HG03575 (cell line): ENCODE results near the gene FHL3.
"Not testable (repeated sequence)": the region's sequence is repeated elsewhere in the genome, so short reads cannot be mapped to it uniquely, and the experiment has no call there.

Experiments
- ATAC-seq: cut with Tn5 transposase; IDR thresholded peaks from one replicate; pipeline ENCODE4 v1.9.1; 2021; ENCODE audit not compliant: unreplicated experiment, insufficient number of reproducible peaks, low FRiP score; ENCODE audit errors: extremely low read depth

Gene FHL3

GRCh38 chr1:38038861-38039260, 33.5 kb upstream of the FHL3 start:
- ATAC-seq, result no peak

GRCh38 chr1:38037221-38037939, 32.1 kb upstream of the FHL3 start:
- no peak for ATAC-seq

- no peak for ATAC-seq
These were observed 29.6 kb upstream of the FHL3 start for GRCh38 chr1:38034871-38035270.

GRCh38 chr1:38032992-38033391, 27.7 kb upstream of the FHL3 start:
- ATAC-seq, result not testable (repeated sequence)

- no peak for ATAC-seq
These were observed 26.2 kb upstream of the FHL3 start for GRCh38 chr1:38031513-38031866.

GRCh38 chr1:38030596-38031512, 25.5 kb upstream of the FHL3 start:
- ATAC-seq, result no peak

DNA sequence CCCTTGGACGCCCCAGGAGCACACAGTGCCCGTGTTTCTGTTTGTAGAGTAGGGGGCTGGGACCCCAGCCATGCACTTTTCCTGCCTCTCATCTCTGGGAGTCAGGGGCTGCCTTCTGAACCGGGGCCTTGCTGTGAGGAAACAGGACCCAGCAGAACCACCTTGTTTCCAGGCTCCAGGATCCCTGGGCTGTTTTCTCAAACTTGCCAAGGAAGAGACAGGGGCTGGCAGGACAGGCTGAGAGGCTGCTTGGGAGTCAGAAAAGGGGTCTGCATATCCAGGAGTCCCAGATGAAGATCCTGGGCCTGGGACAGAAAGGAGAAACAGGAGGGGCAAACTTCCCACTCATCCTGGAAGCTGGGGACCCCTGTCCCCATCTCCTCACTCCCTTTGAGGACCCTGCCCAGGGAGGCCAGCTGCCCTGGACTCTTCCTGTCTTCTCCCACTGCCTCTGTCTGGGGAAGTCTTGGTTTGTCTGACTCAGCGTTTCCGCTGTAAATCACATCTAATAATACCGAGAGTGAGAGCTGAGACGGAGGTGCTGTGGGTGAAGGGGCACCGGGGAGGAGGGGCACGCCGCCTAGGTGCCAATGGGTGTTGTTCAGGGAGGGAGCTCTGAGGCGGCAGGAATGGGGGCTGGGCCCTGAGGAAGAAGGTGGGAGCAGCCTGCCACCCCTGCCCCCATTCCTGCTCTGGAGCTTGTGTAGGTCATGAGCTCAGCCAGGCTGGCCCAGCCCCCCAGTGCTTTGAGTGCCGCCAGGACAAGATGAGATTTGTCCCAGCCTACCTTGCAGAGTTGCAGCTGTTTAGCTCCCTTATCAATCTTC, 24.6 kb upstream of the FHL3 start:
- ATAC-seq, result no peak

- ATAC-seq, result no peak
These were observed 23.9 kb upstream of the FHL3 start for GRCh38 chr1:38029081-38029681.

- no peak for ATAC-seq
These were observed 23.4 kb upstream of the FHL3 start for GRCh38 chr1:38028671-38029070.

DNA sequence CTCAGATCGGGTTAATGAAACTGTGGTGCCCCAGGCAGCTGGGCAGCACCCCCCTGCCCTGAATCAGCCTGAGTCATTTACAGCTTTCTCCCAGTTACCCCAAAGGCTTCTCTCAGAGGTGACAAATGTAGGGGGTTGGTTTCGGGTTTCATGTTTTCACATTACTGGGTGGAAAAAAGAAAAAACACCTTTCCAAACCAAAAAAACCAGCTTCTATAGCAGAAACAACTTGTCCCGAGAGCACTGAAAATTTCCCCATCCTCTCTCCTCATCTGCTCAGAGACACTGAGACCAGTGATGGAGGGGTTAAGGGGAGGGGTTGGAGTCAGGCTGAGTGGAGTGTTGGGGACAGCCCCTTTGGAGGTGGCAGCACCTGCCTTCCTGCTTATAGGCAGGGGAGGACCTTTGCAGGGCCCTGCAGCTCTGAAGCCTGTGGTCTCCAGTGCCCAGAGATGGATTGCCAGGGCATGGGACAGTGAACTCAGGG, 22.8 kb upstream of the FHL3 start:
- ATAC-seq, result no peak

- no peak for ATAC-seq
These were observed 22.1 kb upstream of the FHL3 start for GRCh38 chr1:38027201-38028104.

- ATAC-seq, result no peak
These were observed 21.4 kb upstream of the FHL3 start for GRCh38 chr1:38026592-38027200.

DNA sequence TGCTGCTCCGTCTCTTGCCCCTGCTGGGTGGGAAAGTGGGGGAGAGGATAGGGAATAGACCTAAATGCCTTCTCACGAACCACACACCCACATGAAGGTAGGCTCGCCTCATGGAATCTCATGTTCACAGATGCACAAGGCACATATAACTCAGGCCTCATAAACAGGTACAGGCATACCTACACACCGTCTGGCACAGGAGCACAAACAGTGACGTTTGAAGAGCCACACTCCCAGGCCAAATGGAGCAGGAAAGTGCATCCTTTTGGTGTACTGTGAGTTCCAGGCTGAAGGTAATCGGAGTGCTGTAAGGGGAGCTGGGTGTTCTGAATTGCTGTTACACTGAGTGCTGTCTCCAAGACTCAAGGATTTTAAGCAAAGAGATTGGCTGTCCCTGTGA, 20.4 kb upstream of the FHL3 start:
- no peak for ATAC-seq

DNA sequence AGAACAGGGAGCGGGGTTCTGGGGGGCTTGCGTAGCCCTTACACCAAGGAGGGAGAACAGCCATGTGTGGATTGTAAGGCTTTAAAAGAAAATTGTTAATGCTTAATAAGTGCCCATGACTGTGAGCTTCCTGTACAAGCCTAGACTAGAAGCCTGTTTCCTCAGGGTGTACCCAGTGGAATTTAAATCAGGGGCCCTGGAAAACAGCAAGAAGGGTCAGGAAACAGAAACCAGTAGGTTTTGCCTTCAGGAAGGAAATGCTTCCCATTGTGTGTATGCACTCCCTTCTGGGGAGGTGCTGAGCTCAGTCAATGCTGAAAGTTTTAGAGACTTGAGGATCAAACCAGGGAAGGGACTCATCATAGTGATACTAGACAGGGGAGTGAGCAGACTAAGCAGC, 19.9 kb upstream of the FHL3 start:
- no peak for ATAC-seq

DNA sequence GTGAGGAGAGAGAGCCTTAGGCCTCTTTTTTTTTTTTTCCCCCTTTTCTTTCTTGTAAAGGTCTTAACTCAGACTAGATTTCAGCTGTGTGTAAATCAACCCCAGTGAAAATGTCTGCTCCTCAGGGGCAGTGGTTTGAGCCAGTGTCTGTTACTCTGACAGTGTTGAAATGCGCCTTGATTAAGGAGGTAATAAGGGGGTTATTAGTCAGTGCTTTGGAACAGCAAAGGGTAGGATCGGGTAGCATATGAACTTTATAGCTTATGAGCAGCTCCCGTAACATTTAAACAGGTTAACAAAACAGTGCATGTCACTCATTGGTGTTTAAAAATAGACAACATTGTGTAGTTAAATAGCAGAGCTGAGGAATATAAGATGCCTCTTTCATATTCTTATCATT, 17.5 kb upstream of the FHL3 start:
- ATAC-seq, result no peak

GRCh38 chr1:38021969-38022368, 16.7 kb upstream of the FHL3 start:
- ATAC-seq, result no peak

DNA sequence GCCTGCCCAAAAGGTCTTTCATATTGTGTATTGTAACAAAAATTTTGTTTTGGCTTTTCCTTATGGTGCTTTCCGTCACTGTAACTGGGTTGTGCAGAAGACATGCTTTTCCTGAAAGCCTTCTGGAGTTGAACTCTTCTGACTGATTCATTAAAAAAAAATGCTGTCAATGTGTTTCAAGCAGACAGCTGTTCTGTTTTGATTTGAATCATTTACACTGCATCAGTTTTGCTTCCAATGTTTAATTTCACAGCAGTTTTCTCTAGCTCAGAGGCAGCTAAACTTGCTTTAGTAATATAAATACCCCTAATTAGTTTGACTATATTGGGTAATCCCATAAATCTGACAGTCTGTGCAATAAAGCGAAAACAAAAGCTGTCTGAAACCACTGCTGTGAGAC, 15.1 kb upstream of the FHL3 start:
- ATAC-seq, result no peak

DNA sequence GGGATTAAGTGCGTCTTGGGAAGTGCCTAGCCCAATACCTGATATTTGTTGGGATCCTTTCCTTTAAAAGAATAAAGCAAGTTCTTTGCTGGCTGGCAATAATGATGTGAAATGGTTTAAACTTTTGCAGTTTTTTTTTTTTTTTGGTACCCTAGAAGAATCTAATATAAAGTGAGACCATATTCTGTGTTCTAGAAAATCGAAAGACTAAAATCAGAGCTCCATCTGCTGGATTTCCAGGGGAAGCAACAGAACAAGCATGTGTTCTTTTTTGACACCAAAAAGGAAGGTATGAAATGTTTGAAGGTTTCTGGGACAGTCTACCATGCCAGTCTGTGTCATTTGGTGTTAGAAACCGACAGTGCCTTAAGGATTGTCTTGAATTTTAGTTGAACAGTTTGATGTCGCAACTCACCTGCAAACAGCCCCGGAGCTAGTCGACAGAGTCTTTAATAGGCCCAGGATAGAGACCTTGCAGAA, 13.6 kb upstream of the FHL3 start:
- ATAC-seq, result no peak
